UCSD-AML1 (cell line): Measurements from ENCODE around the gene WNT10A.
A peak's percentile ranks its signal among the peaks of the same experiment; 100 is the strongest.

ENCODE experiments used
- DNase-seq: peaks from one replicate; lab custom pipeline; 2025; ENCODE audit not compliant: unreplicated experiment; lab: John Stamatoyannopoulos, UW

WNT10A gene

GRCh38 chr2:218892693-218893348 is 12.2 kb downstream of the WNT10A start:
- DNase-seq, result peak; percentile 83

GRCh38 chr2:218893349-218894150 is 12.9 kb downstream of the WNT10A start:
- no peak for DNase-seq

- DNase-seq, result no peak
Observed at GRCh38 chr2:218894151-218894879, 13.7 kb downstream of the WNT10A start.

- DNase-seq, result no peak
Observed at GRCh38 chr2:218894880-218895157, 14.2 kb downstream of the WNT10A start.

- DNase-seq, result no peak
Observed at GRCh38 chr2:218895326-218895725, 14.7 kb downstream of the WNT10A start.

- no peak for DNase-seq
Observed at GRCh38 chr2:218895759-218896500, 15.3 kb downstream of the WNT10A start.

GRCh38 chr2:218896501-218897393 is 16.1 kb downstream of the WNT10A start:
- peak; percentile 71 for DNase-seq

- no peak for DNase-seq
Observed at GRCh38 chr2:218897394-218898108, 16.9 kb downstream of the WNT10A start.

GRCh38 chr2:218898109-218898878 is 17.6 kb downstream of the WNT10A start:
- peak; percentile 74 for DNase-seq

GRCh38 chr2:218899147-218899546 is 18.5 kb downstream of the WNT10A start:
- no peak for DNase-seq

- no peak for DNase-seq
Observed at GRCh38 chr2:218902427-218902826, 21.8 kb downstream of the WNT10A start.

GRCh38 chr2:218904176-218904575 is 23.5 kb downstream of the WNT10A start:
- no peak for DNase-seq

- DNase-seq, result no peak
Observed at GRCh38 chr2:218908721-218909619, 28.3 kb downstream of the WNT10A start.

- DNase-seq, result no peak
Observed at GRCh38 chr2:218910741-218911140, 30.1 kb downstream of the WNT10A start.

- no peak for DNase-seq
Observed at GRCh38 chr2:218920504-218920903, 39.9 kb downstream of the WNT10A start.

GRCh38 chr2:218924757-218925156 is 44.1 kb downstream of the WNT10A start:
- no peak for DNase-seq

- no peak for DNase-seq
Observed at GRCh38 chr2:218925434-218925833, 44.8 kb downstream of the WNT10A start.

- DNase-seq, result no peak
Observed at GRCh38 chr2:218927422-218927821, 46.8 kb downstream of the WNT10A start.
